ENCODE measurements around the gene KIFC3.

- TF ChIP-seq CTCF (IDR thresholded peaks at IDR 0.05) (no peak), POLR2A (IDR thresholded peaks at IDR 0.05) (no peak)
Observed at GRCh38 chr16:57826052-57826451, 23.8 kb upstream of the KIFC3 start.

Measured in uterus (tissue), 2 donors.